RWPE2 (cell line): ENCODE measurements around the gene RND3.

Source experiments
- ATAC-seq: fragments of 200-7000 bp; cut with Tn5 transposase; 3 replicates; pipeline ENCODE4 v1.9.1; 2021; ENCODE audit warnings: low read depth
- DNase-seq: peaks from one replicate; pipeline ENCODE4 v3.0.0-alpha.2; 2020; ENCODE audit warnings: low spot score
- H3K27ac ChIP-seq: fragments of 450-650 bp; 2 replicates; pipeline ENCODE4 v1.5.1; 2017; ENCODE audit warnings: mild to moderate bottlenecking; ENCODE audit not compliant: poor library complexity, severe bottlenecking
- H3K27me3 ChIP-seq: fragments of 250-450 bp; sonication (Bioruptor Pico); 2 replicates; pipeline ENCODE4 v1.5.1; 2021; ENCODE audit warnings: mild to moderate bottlenecking, moderate library complexity; ENCODE audit not compliant: insufficient read depth, poor library complexity, severe bottlenecking
- H3K36me3 ChIP-seq: fragments of 250-450 bp; sonication (Bioruptor Pico); 2 replicates; pipeline ENCODE4 v1.5.1; 2020; ENCODE audit warnings: low read depth, mild to moderate bottlenecking, moderate library complexity
- H3K4me1 ChIP-seq: fragments of 250-450 bp; sonication (Bioruptor Pico); 2 replicates; pipeline ENCODE4 v1.5.1; 2021; ENCODE audit warnings: mild to moderate bottlenecking, moderate library complexity; ENCODE audit not compliant: insufficient read depth, poor library complexity, severe bottlenecking
- H3K4me3 ChIP-seq: fragments of 250-450 bp; sonication (Bioruptor Pico); 2 replicates; pipeline ENCODE4 v1.5.1; 2021; ENCODE audit warnings: mild to moderate bottlenecking, moderate library complexity; ENCODE audit not compliant: severe bottlenecking
- H3K9me3 ChIP-seq: fragments of 250-450 bp; sonication (Bioruptor Pico); 2 replicates; pipeline ENCODE4 v1.5.1; 2021; ENCODE audit warnings: mild to moderate bottlenecking, moderate library complexity; ENCODE audit not compliant: severe bottlenecking
- CTCF ChIP-seq: fragments of 450-650 bp; IDR thresholded peaks from one replicate; pipeline ENCODE4 v1.5.1; 2017; ENCODE audit warnings: mild to moderate bottlenecking, moderate library complexity; ENCODE audit not compliant: poor library complexity, severe bottlenecking

RND3 gene

GRCh38 chr2:150425121-150425955, 62.1 kb downstream of the RND3 start:
- no peak overlapping the region for H3K27ac ChIP-seq
- no peaks in the 10 kb centered on the region for H3K36me3 ChIP-seq
- no peaks in the 10 kb centered on the region for H3K27me3 ChIP-seq
- TF ChIP-seq CTCF, result no peak
- H3K9me3 ChIP-seq, result no peaks in the 10 kb centered on the region
- H3K4me1 ChIP-seq, result no peaks in the 10 kb centered on the region
- no peak overlapping the region for H3K4me3 ChIP-seq
- no peak for DNase-seq
- ATAC-seq, result no peak

DNA sequence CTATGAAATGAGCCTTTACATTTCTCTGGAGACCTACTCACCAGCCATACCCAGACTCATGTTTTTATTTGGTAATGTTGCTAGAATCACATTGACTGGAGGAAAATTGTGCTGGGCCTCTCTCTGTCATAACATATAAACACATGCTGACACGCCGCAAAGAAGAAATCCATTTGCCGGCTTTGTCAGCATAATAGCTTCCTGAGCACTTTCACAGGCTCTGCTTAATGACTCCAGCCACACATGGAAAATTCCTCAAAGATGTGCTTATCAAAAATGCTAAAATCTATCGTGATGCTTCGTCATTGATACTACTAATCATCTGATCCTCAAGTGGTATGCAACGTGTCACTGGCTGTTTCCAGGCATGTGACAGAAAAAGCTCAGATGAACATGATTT, 63.1 kb downstream of the RND3 start:
- ATAC-seq (no peak), DNase-seq (no peak)
- no peak overlapping the region for H3K27ac ChIP-seq
- no peaks in the 10 kb centered on the region for H3K9me3 ChIP-seq
- H3K4me1 ChIP-seq, result no peaks in the 10 kb centered on the region
- TF ChIP-seq CTCF, result no peak
- H3K27me3 ChIP-seq, result no peaks in the 10 kb centered on the region
- no peaks in the 10 kb centered on the region for H3K36me3 ChIP-seq
- no peak overlapping the region for H3K4me3 ChIP-seq

- TF ChIP-seq CTCF, result no peak
- DNase-seq, result no peak
Observed at GRCh38 chr2:150421126-150421651, 66.3 kb downstream of the RND3 start.

GRCh38 chr2:150418916-150419315, 68.6 kb downstream of the RND3 start:
- no peak for TF ChIP-seq CTCF
- no peaks in the 10 kb centered on the region for H3K36me3 ChIP-seq
- ATAC-seq, result no peak

More at GRCh38 chr2:150421126-150421651, 66.3 kb downstream of the RND3 start:
- ATAC-seq, result no peak
- H3K36me3 ChIP-seq, result no peaks in the 10 kb centered on the region
- H3K27me3 ChIP-seq, result no peaks in the 10 kb centered on the region
- no peak overlapping the region for H3K4me3 ChIP-seq
- no peaks in the 10 kb centered on the region for H3K9me3 ChIP-seq
- H3K27ac ChIP-seq, result no peak overlapping the region
- H3K4me1 ChIP-seq, result no peaks in the 10 kb centered on the region

More at GRCh38 chr2:150418916-150419315, 68.6 kb downstream of the RND3 start:
- H3K9me3 ChIP-seq, result no peaks in the 10 kb centered on the region
- no peak for DNase-seq
- no peak overlapping the region for H3K27ac ChIP-seq
- no peaks in the 10 kb centered on the region for H3K27me3 ChIP-seq
- H3K4me3 ChIP-seq, result no peak overlapping the region
- no peaks in the 10 kb centered on the region for H3K4me1 ChIP-seq
